GM23248 (cell line): ENCODE measurements around the gene CPNE4. TPM values are rescaled to one million over a fixed set of nuclear protein-coding genes. Genes with fewer than 3 reads are reported as not detected.

Experiments used
- DNase-seq: peaks from one replicate; pipeline ENCODE4 v3.0.0-alpha.2; 2015
- H2AFZ ChIP-seq: fragments of 200-600 bp; sonication (generic); 2 replicates; pipeline ENCODE4 v1.6.1; 2016; ENCODE audit warnings: antibody characterized with exemption
- H3F3A ChIP-seq: fragments of 200-600 bp; sonication (generic); 2 replicates; pipeline ENCODE4 v1.6.1; 2016; ENCODE audit warnings: mild to moderate bottlenecking, antibody characterized with exemption, mixed run types; ENCODE audit not compliant: insufficient read depth
- H3K27ac ChIP-seq: fragments of 200-600 bp; sonication (generic); 2 replicates; pipeline ENCODE4 v1.5.1; 2016; ENCODE audit warnings: mild to moderate bottlenecking
- H3K27me3 ChIP-seq: fragments of 200-600 bp; sonication (generic); replicated peaks from 2 replicates; pipeline ENCODE4 v1.6.1; 2016; ENCODE audit warnings: mild to moderate bottlenecking; ENCODE audit not compliant: insufficient read depth
- H3K36me3 ChIP-seq: fragments of 200-600 bp; sonication (generic); 2 replicates; pipeline ENCODE4 v1.6.1; 2016; ENCODE audit warnings: low read depth, mild to moderate bottlenecking
- H3K4me1 ChIP-seq: fragments of 200-600 bp; sonication (generic); 2 replicates; pipeline ENCODE4 v1.6.1; 2016; ENCODE audit warnings: mild to moderate bottlenecking; ENCODE audit not compliant: insufficient read depth
- H3K4me2 ChIP-seq: fragments of 200-600 bp; sonication (generic); one replicate; pipeline ENCODE4 v1.6.1; 2016; ENCODE audit warnings: mild to moderate bottlenecking; ENCODE audit not compliant: unreplicated experiment
- H3K4me3 ChIP-seq: fragments of 200-600 bp; sonication (generic); 2 replicates; pipeline ENCODE4 v1.5.1; 2016; ENCODE audit warnings: mild to moderate bottlenecking
- H3K79me2 ChIP-seq: fragments of 200-600 bp; sonication (generic); 2 replicates; pipeline ENCODE4 v1.6.1; 2016; ENCODE audit warnings: mild to moderate bottlenecking; ENCODE audit not compliant: insufficient read depth
- H3K9ac ChIP-seq: fragments of 200-600 bp; sonication (generic); 2 replicates; pipeline ENCODE4 v1.6.1; 2016; ENCODE audit warnings: mild to moderate bottlenecking
- H3K9me2 ChIP-seq: fragments of 200-600 bp; sonication (generic); 2 replicates; pipeline ENCODE4 v1.6.1; 2016; ENCODE audit warnings: mixed run types, mild to moderate bottlenecking, moderate library complexity; ENCODE audit not compliant: insufficient read depth
- H3K9me3 ChIP-seq: fragments of 200-600 bp; sonication (generic); one replicate; pipeline ENCODE4 v1.6.1; 2017; ENCODE audit warnings: low read depth
- H4K20me1 ChIP-seq: fragments of 200-600 bp; sonication (generic); 2 replicates; pipeline ENCODE4 v1.6.0; 2016; ENCODE audit not compliant: insufficient read depth
- EZH2 ChIP-seq: fragments of 200-600 bp; sonication (generic); IDR thresholded peaks from 2 replicates; pipeline ENCODE4 v1.6.1; 2018; ENCODE audit warnings: antibody characterized with exemption, mild to moderate bottlenecking; ENCODE audit not compliant: insufficient read depth, poor library complexity, severe bottlenecking
- EZH2phosphoT487 ChIP-seq: fragments of 200-600 bp; sonication (generic); IDR thresholded peaks from 2 replicates; pipeline ENCODE4 v1.6.1; 2018; ENCODE audit warnings: antibody characterized with exemption, moderate library complexity, mild to moderate bottlenecking, low read depth; ENCODE audit not compliant: insufficient read depth
- WGBS, 2 experiments: methylation state at CpG; one replicate each; pipeline ENCODE4 v1.1.6; 2015 to 2017; ENCODE audit warnings: low lambda C conversion rate in 2 of 2, low coverage in 1 of 2; ENCODE audit errors: missing lambda C conversion rate in 2 of 2; 5-methylcytosine and 5-hydroxymethylcytosine counted together
- in situ Hi-C: fragments of 300-500 bp; cut with MboI; formaldehyde crosslinking; loops from 2 replicates; pipeline ENCODE4 v1.15.0; 2020
- polyA plus RNA-seq: library from polyadenylated mRNA; unstranded; fragments of >200 nt; fragmentation: Nextera tagmentation; extraction: Ambion mirVana; gene quantifications from 2 replicates; pipeline ENCODE4 v1.2.1, GENCODE V29; 2016
- total RNA-seq: library from RNA; depleted of rRNA; stranded (reverse); fragments of >200 nt; shearing (Covaris generic); gene quantifications from 2 replicates; pipeline ENCODE4 v1.2.3, GENCODE V29; 2014

Gene CPNE4
- total and polyA plus RNA-seq, 2 experiments from 2014 or later: 0.11 to 0.44 TPM

GRCh38 chr3:131655070-131655690, 379.6 kb downstream of the CPNE4 start:
- no peak overlapping the region for H3K4me2 ChIP-seq
- no peaks in the 10 kb centered on the region for H3K27me3 ChIP-seq
- H3K79me2 ChIP-seq: no peaks in the 10 kb centered on the region
- 0 out of 2 replicates have a peak, but pooled peaks cover 5% of the 10 kb centered on the region for H3F3A ChIP-seq
- DNase-seq: peak; percentile 62
- H3K4me1 ChIP-seq: 0 out of 2 replicates have a peak, but pooled peaks cover 4% of the 10 kb centered on the region
- no peaks in the 10 kb centered on the region for H4K20me1 ChIP-seq
- TF ChIP-seq EZH2 (no peak), EZH2phosphoT487 (no peak)
- no peak overlapping the region for H3K9ac ChIP-seq
- H3K36me3 ChIP-seq: no peaks in the 10 kb centered on the region
- no peak overlapping the region for H3K4me3 ChIP-seq
- H2AFZ ChIP-seq: no peak overlapping the region
- in situ Hi-C loops: no loop called here
- H3K27ac ChIP-seq: no peak overlapping the region
- no peaks in the 10 kb centered on the region for H3K9me2 ChIP-seq
- H3K9me3 ChIP-seq: no peaks in the 10 kb centered on the region
- WGBS, 2 experiments: 35 to 41% methylated on average over 7 of the region's 7 CpGs

GRCh38 chr3:131645638-131646037, 389.2 kb downstream of the CPNE4 start:
- H3F3A ChIP-seq: no peaks in the 10 kb centered on the region
- in situ Hi-C loops: no loop called here

GRCh38 chr3:131636266-131636775, 398.5 kb downstream of the CPNE4 start:
- peaks cover under 1% of the 10 kb centered on the region; the same call in 1 of the 2 replicates for H3K4me1 ChIP-seq
- H3K27ac ChIP-seq: no peak overlapping the region
- no peak for DNase-seq
- no peaks in the 10 kb centered on the region for H4K20me1 ChIP-seq
- in situ Hi-C loops: no loop called here
- 88 to 91% methylated on average over 4 of the region's 4 CpGs for WGBS, 2 experiments
- no peaks in the 10 kb centered on the region for H3K36me3 ChIP-seq
- H3K9ac ChIP-seq: no peak overlapping the region
- H3K4me2 ChIP-seq: no peak overlapping the region
- no peaks in the 10 kb centered on the region; the same call in 1 of the 2 replicates for H3K9me2 ChIP-seq
- TF ChIP-seq EZH2phosphoT487 (no peak), EZH2 (no peak)
- 0 out of 2 replicates have a peak, but pooled peaks cover 2% of the 10 kb centered on the region for H3F3A ChIP-seq
- no peak overlapping the region for H2AFZ ChIP-seq
- no peaks in the 10 kb centered on the region; the same call in 1 of the 2 replicates for H3K27me3 ChIP-seq
- H3K9me3 ChIP-seq: no peaks in the 10 kb centered on the region
- H3K79me2 ChIP-seq: no peaks in the 10 kb centered on the region
- H3K4me3 ChIP-seq: no peak overlapping the region

More at GRCh38 chr3:131645638-131646037, 389.2 kb downstream of the CPNE4 start:
- Histone ChIP-seq H3K79me2 (no peaks in the 10 kb centered on the region), H2AFZ (no peak overlapping the region), H3K9me3 (no peaks in the 10 kb centered on the region), H3K36me3 (no peaks in the 10 kb centered on the region), H3K27me3 (no peaks in the 10 kb centered on the region; the same call in 1 of the 2 replicates), H3K4me1 (no peaks in the 10 kb centered on the region), H3K27ac (no peak overlapping the region), H3K9ac (no peak overlapping the region), H3K9me2 (no peaks in the 10 kb centered on the region), H4K20me1 (no peaks in the 10 kb centered on the region), H3K4me2 (no peak overlapping the region), H3K4me3 (no peak overlapping the region)
- no peak for DNase-seq
- no peak for TF ChIP-seq EZH2
- TF ChIP-seq EZH2phosphoT487: no peak

- H3K9me3 ChIP-seq: no peaks in the 10 kb centered on the region
- H3K4me2 ChIP-seq: peak overlapping the region; percentile 53
- no peaks in the 10 kb centered on the region for H3K27me3 ChIP-seq
- peak; percentile 84 for DNase-seq
- H3K4me1 ChIP-seq: peaks cover 19% of the 10 kb centered on the region
- peaks cover 22% of the 10 kb centered on the region for H3F3A ChIP-seq
- peak overlapping the region; percentile 50 for H3K27ac ChIP-seq
- H4K20me1 ChIP-seq: no peaks in the 10 kb centered on the region
- no peaks in the 10 kb centered on the region for H3K36me3 ChIP-seq
- no peak for TF ChIP-seq EZH2phosphoT487
- no peak for TF ChIP-seq EZH2
- in situ Hi-C loops: no loop called here
- no peak overlapping the region for H3K9ac ChIP-seq
- no peaks in the 10 kb centered on the region; the same call in 1 of the 2 replicates for H3K9me2 ChIP-seq
- H3K4me3 ChIP-seq: no peak overlapping the region
- no peaks in the 10 kb centered on the region for H3K79me2 ChIP-seq
- H2AFZ ChIP-seq: no peak overlapping the region
- WGBS, 2 experiments: 0 to 5% methylated on average over 1 of the region's 1 CpG
These were observed 404.0 kb downstream of the CPNE4 start for GRCh38 chr3:131630807-131631206.
